HEK293 (cell line): Measurements from ENCODE around the gene PHAX.
"Not testable (repeated sequence)": the region's sequence is repeated elsewhere in the genome, so short reads cannot be mapped to it uniquely, and the experiment has no call there.

Source experiments
- CTCF ChIA-PET: fragments of 350-600 bp; formaldehyde crosslinking; extraction: SDS; loops from one replicate; lab custom pipeline; 2021; ENCODE audit warnings: antibody characterized with exemption; lab: Yijun Ruan, JAX
- POLR2A ChIA-PET: fragments of 300-600 bp; formaldehyde crosslinking; extraction: SDS; loops from one replicate; lab custom pipeline; 2020; ENCODE audit warnings: antibody characterized with exemption, inconsistent platforms; lab: Yijun Ruan, JAX
- H3K27ac ChIP-seq: fragments of 200-500 bp; sonication (Bioruptor generic); 2 replicates; pipeline ENCODE4 v1.5.1; 2014; ENCODE audit warnings: low read depth, low read length, control low read depth, inconsistent platforms; ENCODE audit errors: extremely low read depth
- H3K36me3 ChIP-seq, 2 experiments: fragments of 200-500 bp in 1 of 2; sonication (Bioruptor generic) in 1 of 2; 1 replicate in 1 of 2; 2 replicates in 1 of 2; pipeline ENCODE4 v1.5.1; 2014 to 2017; ENCODE audit warnings: inconsistent platforms in 2 of 2, low read length in 2 of 2; ENCODE audit not compliant: control insufficient read depth in 2 of 2, insufficient read depth in 1 of 2
- H3K4me1 ChIP-seq: fragments of 200-500 bp; sonication (Bioruptor generic); 2 replicates; pipeline ENCODE4 v1.5.1; 2014; ENCODE audit warnings: mild to moderate bottlenecking, low read length, inconsistent platforms; ENCODE audit not compliant: control insufficient read depth, insufficient read depth
- H3K4me3 ChIP-seq: 2 replicates; pipeline ENCODE4 v1.5.1; 2011; ENCODE audit warnings: low read depth, mild to moderate bottlenecking, control low read depth, low read length, moderate library complexity
- H3K9me3 ChIP-seq: fragments of 200-500 bp; sonication (Bioruptor generic); 2 replicates; pipeline ENCODE4 v1.5.1; 2014; ENCODE audit warnings: low read depth, low read length, inconsistent platforms; ENCODE audit not compliant: control insufficient read depth, insufficient read depth
- AEBP2 ChIP-seq: fragments of 450-650 bp; formaldehyde crosslinking; IDR thresholded peaks from 2 replicates; pipeline ENCODE4 v1.5.1; 2016; ENCODE audit warnings: missing biosample characterization, missing genetic modification characterization, borderline replicate concordance
- PATZ1 ChIP-seq: fragments of 450-650 bp; formaldehyde crosslinking; IDR thresholded peaks from 2 replicates; pipeline ENCODE4 v1.5.1; 2016; ENCODE audit warnings: missing biosample characterization, missing genetic modification characterization
- SCRT1 ChIP-seq: fragments of 450-650 bp; formaldehyde crosslinking; IDR thresholded peaks from 2 replicates; pipeline ENCODE4 v1.5.1; 2016; ENCODE audit warnings: missing biosample characterization, missing genetic modification characterization, borderline replicate concordance
- SCRT2 ChIP-seq: fragments of 450-650 bp; formaldehyde crosslinking; IDR thresholded peaks from 2 replicates; pipeline ENCODE4 v1.5.1; 2016; ENCODE audit warnings: missing biosample characterization, missing genetic modification characterization
- SP3 ChIP-seq: fragments of 450-650 bp; formaldehyde crosslinking; IDR thresholded peaks from 2 replicates; pipeline ENCODE4 v1.5.1; 2016; ENCODE audit warnings: missing biosample characterization, missing genetic modification characterization
- YY2 ChIP-seq: fragments of 450-650 bp; formaldehyde crosslinking; IDR thresholded peaks from 2 replicates; pipeline ENCODE4 v1.5.1; 2016; ENCODE audit warnings: missing biosample characterization, missing genetic modification characterization
- ZBTB48 ChIP-seq: fragments of 450-650 bp; formaldehyde crosslinking; IDR thresholded peaks from 2 replicates; pipeline ENCODE4 v1.5.1; 2016; ENCODE audit warnings: missing biosample characterization, missing genetic modification characterization
- ZNF211 ChIP-seq: fragments of 450-650 bp; formaldehyde crosslinking; IDR thresholded peaks from 2 replicates; pipeline ENCODE4 v1.5.1; 2016; ENCODE audit warnings: low read depth, missing biosample characterization, missing genetic modification characterization
- ZNF341 ChIP-seq: fragments of 450-650 bp; formaldehyde crosslinking; IDR thresholded peaks from 2 replicates; pipeline ENCODE4; 2016; ENCODE audit warnings: low read depth, missing biosample characterization, missing genetic modification characterization
- ZNF416 ChIP-seq: fragments of 450-650 bp; formaldehyde crosslinking; IDR thresholded peaks from 2 replicates; pipeline ENCODE4 v1.5.1; 2016; ENCODE audit warnings: missing biosample characterization, missing genetic modification characterization
- ZNF426 ChIP-seq: fragments of 450-650 bp; formaldehyde crosslinking; IDR thresholded peaks from 2 replicates; pipeline ENCODE4 v1.5.1; 2017; ENCODE audit warnings: missing biosample characterization, missing genetic modification characterization, mild to moderate bottlenecking, inconsistent platforms, moderate library complexity
- ZNF501 ChIP-seq: fragments of 450-650 bp; formaldehyde crosslinking; IDR thresholded peaks from 2 replicates; pipeline ENCODE4 v1.5.1; 2016; ENCODE audit warnings: missing biosample characterization, missing genetic modification characterization
- ZNF561 ChIP-seq: fragments of 450-650 bp; IDR thresholded peaks from 2 replicates; pipeline ENCODE4 v1.5.1; 2018; ENCODE audit warnings: missing biosample characterization, missing genetic modification characterization, borderline replicate concordance
- ZNF792 ChIP-seq: fragments of 450-650 bp; formaldehyde crosslinking; IDR thresholded peaks from 2 replicates; pipeline ENCODE4 v1.5.1; 2016; ENCODE audit warnings: missing biosample characterization, missing genetic modification characterization
- ZSCAN4 ChIP-seq: fragments of 450-650 bp; formaldehyde crosslinking; IDR thresholded peaks from 2 replicates; pipeline ENCODE4 v1.5.1; 2017; ENCODE audit warnings: missing biosample characterization, missing genetic modification characterization

PHAX gene

GRCh38 chr5:126597156-126597555, 3.6 kb upstream of the PHAX start (continued):
- TF ChIP-seq PATZ1 (tag by site-specific recombination), result no peak

GRCh38 chr5:126599499-126599898, 1.2 kb upstream of the PHAX start:
- no peaks in the 10 kb centered on the region for H3K9me3 ChIP-seq
- H3K4me3 ChIP-seq, result no peak overlapping the region
- peaks cover 3% of the 10 kb centered on the region; the same call in 1 of the 2 replicates for H3K4me1 ChIP-seq
- ChIA-PET CTCF (interaction anchor here (0.9 to 1.8 kb wide), 3 partner anchors 10 to 76 kb away, joined by 3 to 10 read pairs (median 3); no protein-coding TSS in a partner anchor), POLR2A (no interaction called here)
- no peak overlapping the region for H3K27ac ChIP-seq
- TF ChIP-seq ZNF792 (tag by site-specific recombination) (no peak), ZNF501 (tag by site-specific recombination) (no peak), ZSCAN4 (tag by site-specific recombination) (no peak), ZBTB48 (tag by site-specific recombination) (no peak), ZNF426 (tag by site-specific recombination) (no peak), SP3 (no peak), AEBP2 (tag by site-specific recombination) (no peak), YY2 (no peak), ZNF416 (no peak), ZNF211 (tag by site-specific recombination) (no peak)
- peaks cover 13 to 21% of the 10 kb centered on the region in 2 experiments for H3K36me3 ChIP-seq

- H3K4me1 ChIP-seq, H3K9me3 ChIP-seq, POLR2A ChIA-PET: not testable (repeated sequence)
- H3K27ac ChIP-seq, result peak overlapping the region; percentile 82; the same call in 1 of the 2 replicates
- CTCF ChIA-PET, result interaction anchor here (0.6 to 2.0 kb wide), 14 partner anchors 10 to 907 kb away, joined by 3 to 10 read pairs (median 3); no protein-coding TSS in a partner anchor
- H3K36me3 ChIP-seq, result peaks cover 19 to 25% of the 10 kb centered on the region in 2 experiments
- TF ChIP-seq ZNF341 (tag by site-specific recombination), result peak; percentile 32; the same call in 1 of the 2 replicates
- peak; percentile 68 for TF ChIP-seq SCRT2
- TF ChIP-seq SCRT1 (tag by site-specific recombination), result peak; percentile 9; the same call in 1 of the 2 replicates
- peak; percentile 70 for TF ChIP-seq ZNF561 (tag by site-specific recombination)
- peak overlapping the region; percentile 3 for H3K4me3 ChIP-seq
These were observed 646 bp upstream of the PHAX start for GRCh38 chr5:126599971-126600630.
